HEK293T (cell line): Measurements from ENCODE around the gene OGN.

Experiments
- ARNT ChIP-seq: fragments of 450-650 bp; IDR thresholded peaks from 2 replicates; pipeline ENCODE4 v1.6.1; 2017; ENCODE audit warnings: mild to moderate bottlenecking
- BHLHE40 ChIP-seq: fragments of 450-650 bp; IDR thresholded peaks from 2 replicates; pipeline ENCODE4 v1.6.1; 2016; ENCODE audit warnings: mild to moderate bottlenecking, moderate library complexity, borderline replicate concordance
- CTBP1 ChIP-seq: fragments of 450-650 bp; IDR thresholded peaks from 2 replicates; pipeline ENCODE4 v1.6.1; 2016; ENCODE audit warnings: borderline replicate concordance
- ELF4 ChIP-seq: fragments of 450-650 bp; IDR thresholded peaks from 2 replicates; pipeline ENCODE4 v1.6.1; 2017; ENCODE audit warnings: antibody characterized with exemption
- FOXA1 ChIP-seq: fragments of 450-650 bp; IDR thresholded peaks from 2 replicates; pipeline ENCODE4 v1.6.1; 2016; ENCODE audit warnings: mild to moderate bottlenecking
- FOXK2 ChIP-seq: fragments of 450-650 bp; IDR thresholded peaks from 2 replicates; pipeline ENCODE4 v1.6.1; 2016; ENCODE audit warnings: mild to moderate bottlenecking
- FOXM1 ChIP-seq: fragments of 450-650 bp; IDR thresholded peaks from 2 replicates; pipeline ENCODE4 v1.6.1; 2017; ENCODE audit warnings: mild to moderate bottlenecking, borderline replicate concordance
- HDGF ChIP-seq: fragments of 450-650 bp; IDR thresholded peaks from 2 replicates; pipeline ENCODE4 v1.6.1; 2017; ENCODE audit warnings: antibody characterized with exemption, borderline replicate concordance
- LEF1 ChIP-seq: fragments of 450-650 bp; IDR thresholded peaks from 2 replicates; pipeline ENCODE4 v1.6.1; 2017; ENCODE audit warnings: mild to moderate bottlenecking, borderline replicate concordance
- NFRKB ChIP-seq: fragments of 450-650 bp; IDR thresholded peaks from 2 replicates; pipeline ENCODE4 v1.6.1; 2016; ENCODE audit warnings: mild to moderate bottlenecking, moderate library complexity
- PKNOX1 ChIP-seq: fragments of 450-650 bp; IDR thresholded peaks from 2 replicates; pipeline ENCODE4 v1.6.1; 2016
- SP1 ChIP-seq: fragments of 450-650 bp; IDR thresholded peaks from 2 replicates; pipeline ENCODE4 v1.6.1; 2017
- SUZ12 ChIP-seq: fragments of 450-650 bp; IDR thresholded peaks from 2 replicates; pipeline ENCODE4 v1.6.1; 2016; ENCODE audit warnings: mild to moderate bottlenecking
- TARDBP ChIP-seq: fragments of 450-650 bp; IDR thresholded peaks from 2 replicates; pipeline ENCODE4 v1.6.1; 2016

- no peak for TF ChIP-seq TARDBP
- TF ChIP-seq NFRKB, result no peak
- no peak for TF ChIP-seq HDGF
- no peak for TF ChIP-seq SUZ12
- no peak for TF ChIP-seq FOXK2
- no peak for TF ChIP-seq ELF4
- peak; percentile 63 for TF ChIP-seq PKNOX1
- TF ChIP-seq FOXA1, result no peak
- TF ChIP-seq LEF1, result no peak
- no peak for TF ChIP-seq BHLHE40
- TF ChIP-seq FOXM1, result no peak
- TF ChIP-seq CTBP1, result no peak
- TF ChIP-seq SP1, result no peak
- TF ChIP-seq ARNT, result no peak
Measured at GRCh38 chr9:92405818-92406217, 1.4 kb upstream of the OGN start.
